Choroid plexus epithelial cell (primary cell): Measurements from ENCODE around the gene OR56A4.

Source experiments
- DNase-seq: peaks from one replicate; pipeline ENCODE4 v3.0.0-alpha.2; 2010; ENCODE audit warnings: low read depth
- H3K4me3 ChIP-seq: 2 replicates; pipeline ENCODE4 v1.5.1; 2011; ENCODE audit warnings: low read depth, mild to moderate bottlenecking, control low read depth, low read length, moderate library complexity
- CTCF ChIP-seq: conservative IDR thresholded peaks from 2 replicates; pipeline ENCODE4 v1.5.1; 2011; ENCODE audit warnings: low read depth, mild to moderate bottlenecking, control low read depth, inconsistent platforms, low read length, moderate library complexity

Gene OR56A4

GRCh38 chr11:5992604-5993251 lies 14.0 kb downstream of the OR56A4 start:
- TF ChIP-seq CTCF, result peak; percentile 46
- no peak overlapping the region for H3K4me3 ChIP-seq
- peak; percentile 18 for DNase-seq

DNA sequence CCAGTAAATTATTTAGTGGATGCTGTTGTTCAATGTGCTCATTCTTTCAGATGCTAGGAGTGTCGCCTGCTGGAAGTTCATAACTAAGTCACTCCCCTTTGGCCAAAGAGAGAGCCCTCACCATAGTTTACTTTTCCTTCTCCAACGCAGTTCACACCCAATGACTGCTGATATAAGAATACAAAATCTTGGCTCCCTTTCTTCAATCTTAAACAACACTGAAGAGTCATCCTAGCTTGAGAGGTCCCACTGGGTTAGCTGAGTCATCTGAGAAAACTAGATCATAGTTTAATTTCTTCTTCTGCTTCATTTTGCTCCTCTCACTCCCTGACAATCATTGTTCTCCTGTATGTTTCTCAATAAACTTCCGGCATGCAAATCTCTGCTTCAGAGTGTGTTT lies 14.6 kb downstream of the OR56A4 start:
- no peak for TF ChIP-seq CTCF
- no peak overlapping the region for H3K4me3 ChIP-seq
- no peak for DNase-seq

DNA sequence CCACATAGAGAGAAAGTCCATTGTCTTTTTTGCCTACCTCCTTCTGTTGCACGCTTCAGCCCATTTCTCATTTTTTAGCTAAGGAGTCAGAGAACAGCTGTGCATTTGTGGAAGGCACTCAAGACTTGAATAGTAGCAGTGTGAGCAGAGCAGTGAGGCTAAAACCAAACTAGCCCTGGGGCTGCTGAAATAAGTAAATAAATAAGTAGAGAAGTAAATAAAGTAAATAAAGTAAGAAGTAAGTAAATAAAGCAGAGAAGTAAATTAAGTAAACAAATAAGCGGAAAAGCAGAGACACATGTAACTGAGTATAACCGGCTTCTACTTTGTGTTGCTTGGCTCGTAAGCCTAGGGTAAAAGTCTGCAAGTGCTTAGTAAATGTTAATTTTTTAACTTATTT lies 17.5 kb downstream of the OR56A4 start:
- TF ChIP-seq CTCF, result no peak
- H3K4me3 ChIP-seq, result no peak overlapping the region
- DNase-seq, result no peak

- no peak for DNase-seq
- no peak for TF ChIP-seq CTCF
- H3K4me3 ChIP-seq, result no peak within 1 kb of the TSS
These were observed 19.9 kb downstream of the OR56A4 start, which contains the start of gene OR52L1 for GRCh38 chr11:5986885-5987284. TSS of gene OR52L1 (minus strand) at chr11:5986985. CDS start at chr11:5986930, 55 bp downstream.

GRCh38 chr11:5983443-5983842 lies 23.3 kb downstream of the OR56A4 start:
- DNase-seq, result no peak
- no peak for TF ChIP-seq CTCF
- H3K4me3 ChIP-seq, result no peak overlapping the region

DNA sequence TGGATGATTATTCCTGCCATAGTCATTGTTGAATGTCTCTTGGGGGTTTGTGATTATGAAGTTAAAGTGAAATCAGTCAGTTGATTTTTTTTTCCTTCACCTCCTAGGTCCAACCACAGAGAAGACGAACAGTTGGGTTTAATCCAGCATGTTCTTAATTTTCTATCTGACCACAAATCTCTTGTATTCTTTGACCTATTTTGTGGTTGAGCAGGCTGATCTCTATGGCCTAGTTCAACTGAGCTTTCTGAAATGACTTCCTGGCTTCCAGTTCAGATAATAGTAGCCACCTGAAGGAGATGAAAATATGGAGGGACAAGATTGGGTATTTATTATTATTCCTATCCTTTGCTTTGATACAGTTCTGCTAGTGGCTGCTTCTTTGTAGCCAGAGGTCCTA lies 33.2 kb downstream of the OR56A4 start:
- DNase-seq, result no peak
- no peak overlapping the region for H3K4me3 ChIP-seq
- no peak for TF ChIP-seq CTCF

DNA sequence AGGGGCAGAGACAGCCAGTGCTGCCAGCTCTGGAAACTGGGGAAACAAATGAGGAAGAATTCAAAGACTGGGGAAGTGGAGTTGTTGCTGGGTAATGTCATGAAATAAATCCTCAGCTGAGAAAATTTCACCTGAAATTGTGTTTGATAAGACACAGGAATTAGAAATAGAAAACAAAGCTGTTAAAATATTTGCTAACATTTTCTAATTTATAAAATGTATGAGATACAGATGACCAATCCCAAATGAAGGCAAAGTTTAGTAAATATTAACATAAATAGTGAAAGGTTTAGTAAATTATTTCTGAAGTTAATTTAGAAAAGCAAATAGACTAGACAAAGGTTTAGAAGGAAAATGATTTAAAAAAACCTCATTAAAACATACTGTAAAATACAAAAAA lies 38.4 kb downstream of the OR56A4 start, which contains the start of gene OR56A5:
OR56A5 (minus strand) TSS at position 101 of the 400 bp plus-strand sequence; CDS start at position 101, 0 bp downstream.
- no peak for DNase-seq
- no peak within 1 kb of the TSS for H3K4me3 ChIP-seq
- no peak for TF ChIP-seq CTCF
